ENCODE measurements around the gene MYO1D. TPM values are rescaled to one million over a fixed set of nuclear protein-coding genes. Genes with fewer than 3 reads are reported as not detected.
"Not testable (repeated sequence)": the region's sequence is repeated elsewhere in the genome, so short reads cannot be mapped to it uniquely, and the experiment has no call there.

Gene MYO1D
- total RNA-seq, 1 experiment from 2014 or later: 41.2 TPM

GRCh38 chr17:32731556-32732295 lies 145.2 kb downstream of the MYO1D start:
- DNase-seq (ENCODE audit: low read depth): no peak

GRCh38 chr17:32727681-32728080 lies 149.2 kb downstream of the MYO1D start:
- DNase-seq (ENCODE audit: low read depth): no peak

- DNase-seq (ENCODE audit: low read depth): no peak
These were observed 151.2 kb downstream of the MYO1D start for GRCh38 chr17:32725697-32726096.

DNA sequence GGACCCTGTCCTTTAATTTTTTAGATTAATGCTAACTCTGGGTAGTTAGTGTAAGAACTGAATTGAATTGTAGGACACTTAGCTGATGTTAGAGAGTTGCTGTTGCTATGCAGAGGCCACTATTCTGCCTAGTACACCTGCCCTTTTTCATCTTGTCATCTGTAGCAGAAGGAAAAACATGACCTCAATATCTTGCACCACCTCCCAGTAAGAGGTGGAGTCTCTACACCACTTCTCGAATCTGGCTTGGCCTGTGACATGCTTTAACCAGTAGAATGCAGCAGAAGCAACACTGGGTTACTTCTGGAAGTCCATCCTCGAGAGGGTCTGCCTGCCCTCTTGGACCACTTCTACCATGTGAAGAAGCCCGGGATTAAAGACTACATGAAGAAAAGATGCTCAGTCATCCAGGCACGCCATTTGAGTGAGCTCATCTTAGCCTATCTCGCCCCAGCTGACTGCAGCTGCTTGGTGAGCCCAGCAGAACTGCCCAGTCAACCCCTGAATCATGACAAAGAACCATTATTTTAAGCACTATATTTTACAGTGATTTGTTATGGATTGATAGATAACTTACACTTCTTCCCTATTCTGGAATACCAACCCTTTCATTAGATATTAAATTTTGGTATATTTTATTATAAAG lies 153.5 kb downstream of the MYO1D start:
- no peak for DNase-seq (ENCODE audit: low read depth)

DNA sequence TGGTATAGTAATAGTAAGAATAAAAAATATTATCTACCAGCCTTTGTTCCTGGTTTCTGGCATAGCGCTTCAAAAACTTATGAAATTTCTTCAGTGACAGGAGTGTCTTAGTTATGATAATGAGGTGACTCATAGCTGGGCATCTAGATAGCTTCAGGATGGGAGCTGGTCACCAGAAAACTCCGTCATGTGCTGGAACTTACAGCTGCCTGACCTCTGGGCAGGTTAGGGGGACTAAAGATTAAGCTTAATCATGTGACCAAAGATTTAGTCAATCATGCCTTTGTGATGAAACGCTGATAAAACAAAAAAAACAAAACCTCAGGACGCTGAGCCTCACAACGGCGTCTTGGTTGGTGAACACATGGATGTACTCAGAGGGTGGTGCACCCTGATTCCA lies 154.2 kb downstream of the MYO1D start:
- DNase-seq (ENCODE audit: low read depth): no peak

DNA sequence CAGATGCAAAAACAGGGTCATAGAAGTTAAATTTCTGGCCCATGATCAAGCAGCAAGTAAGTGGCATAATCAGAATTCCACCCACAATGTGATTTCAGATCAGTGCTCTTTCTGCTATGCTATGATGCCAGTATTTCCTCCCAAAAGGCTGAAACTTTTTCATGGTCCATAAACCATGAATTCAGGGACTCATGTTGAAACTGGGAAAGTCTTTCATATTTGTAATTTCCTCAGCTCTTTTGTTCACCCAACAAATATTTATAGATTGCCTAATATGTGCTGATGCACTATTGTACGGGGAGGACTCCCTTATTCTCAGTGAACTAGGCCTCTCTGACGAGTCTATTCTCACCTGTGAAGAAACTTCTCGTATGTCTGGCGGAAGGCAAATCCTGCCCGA lies 156.3 kb downstream of the MYO1D start:
- no peak for DNase-seq (ENCODE audit: low read depth)

DNA sequence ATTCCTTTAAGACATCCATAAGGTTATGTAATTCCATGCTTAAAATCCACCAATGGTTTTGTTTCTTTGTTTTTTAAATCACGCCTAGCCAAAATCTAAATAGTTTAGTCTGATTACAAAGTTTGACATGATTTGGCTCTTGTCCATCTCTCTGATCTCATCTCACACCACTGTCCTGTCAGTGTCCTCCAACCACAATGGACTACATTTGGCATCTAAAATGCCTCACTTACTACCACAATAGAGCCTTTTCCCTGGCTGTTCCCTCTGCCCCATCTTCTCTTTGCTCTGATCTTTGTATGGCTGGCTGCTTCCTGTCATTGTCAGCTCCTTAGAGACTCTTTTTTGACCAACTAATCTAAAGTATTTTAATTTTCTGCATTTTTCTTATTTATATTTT lies 157.2 kb downstream of the MYO1D start:
- no peak for DNase-seq (ENCODE audit: low read depth)

- not testable (repeated sequence) for DNase-seq (ENCODE audit: low read depth)
These were observed 162.0 kb downstream of the MYO1D start for GRCh38 chr17:32714922-32715321.

DNA sequence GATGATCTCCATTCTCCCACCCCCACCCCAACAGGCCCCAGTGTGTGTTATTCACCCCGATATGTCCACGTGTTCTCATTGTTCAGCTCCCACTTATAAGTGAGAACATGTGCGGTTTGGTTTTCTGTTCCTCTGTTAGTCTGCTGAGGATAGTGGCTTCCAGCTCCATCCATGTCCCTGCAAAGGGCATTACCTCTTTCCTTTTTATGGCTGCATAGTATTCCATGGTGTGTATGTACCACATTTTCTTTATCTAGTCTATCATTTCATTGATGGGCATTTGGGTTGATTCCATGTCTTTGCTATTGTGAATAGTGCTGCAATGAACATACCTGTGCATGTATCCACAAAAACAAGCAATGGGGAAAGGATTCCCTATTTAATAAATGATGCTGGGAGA lies 162.7 kb downstream of the MYO1D start:
- not testable (repeated sequence) for DNase-seq (ENCODE audit: low read depth)

GRCh38 chr17:32713081-32713480 lies 163.8 kb downstream of the MYO1D start:
- DNase-seq (ENCODE audit: low read depth): no peak

DNA sequence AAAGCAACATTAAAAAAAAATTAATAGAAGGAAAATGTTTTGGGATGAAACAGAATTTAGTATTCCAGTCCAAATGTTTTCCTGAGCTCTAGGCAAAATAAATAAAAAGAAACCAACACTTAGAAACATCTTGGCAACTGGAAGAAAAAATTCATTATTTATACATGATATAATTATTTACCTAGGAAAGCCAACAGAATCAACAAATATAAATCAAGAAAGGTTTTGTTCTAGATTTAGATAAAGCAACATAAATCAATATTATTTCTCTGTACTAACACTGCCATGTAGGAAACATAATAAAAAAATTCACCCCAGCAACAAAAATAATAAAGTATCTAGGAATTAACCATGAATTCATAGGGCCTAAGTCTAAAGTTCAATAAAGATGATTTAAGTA lies 167.4 kb downstream of the MYO1D start:
- no peak for DNase-seq (ENCODE audit: low read depth)

DNA sequence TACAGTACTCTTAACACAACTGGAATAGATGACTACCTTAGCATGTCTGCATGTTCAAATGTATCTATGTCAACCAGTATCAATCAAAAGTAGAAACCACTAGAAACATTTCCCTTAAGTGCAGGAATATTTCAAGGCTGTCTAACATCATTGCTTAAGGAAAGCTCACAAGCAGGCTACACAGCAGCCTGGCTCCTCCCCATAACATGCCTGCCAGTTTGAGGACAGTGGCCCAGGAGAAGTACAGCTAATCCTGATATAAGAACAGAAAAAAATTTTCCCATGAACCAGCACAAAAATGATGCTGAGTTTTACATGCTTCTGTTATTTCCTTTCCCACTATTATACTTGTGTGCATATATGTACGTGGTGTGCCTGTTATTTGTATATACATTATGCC lies 175.1 kb downstream of the MYO1D start:
- DNase-seq (ENCODE audit: low read depth): no peak

GRCh38 chr17:32699247-32699646 lies 177.7 kb downstream of the MYO1D start:
- no peak for DNase-seq (ENCODE audit: low read depth)

DNA sequence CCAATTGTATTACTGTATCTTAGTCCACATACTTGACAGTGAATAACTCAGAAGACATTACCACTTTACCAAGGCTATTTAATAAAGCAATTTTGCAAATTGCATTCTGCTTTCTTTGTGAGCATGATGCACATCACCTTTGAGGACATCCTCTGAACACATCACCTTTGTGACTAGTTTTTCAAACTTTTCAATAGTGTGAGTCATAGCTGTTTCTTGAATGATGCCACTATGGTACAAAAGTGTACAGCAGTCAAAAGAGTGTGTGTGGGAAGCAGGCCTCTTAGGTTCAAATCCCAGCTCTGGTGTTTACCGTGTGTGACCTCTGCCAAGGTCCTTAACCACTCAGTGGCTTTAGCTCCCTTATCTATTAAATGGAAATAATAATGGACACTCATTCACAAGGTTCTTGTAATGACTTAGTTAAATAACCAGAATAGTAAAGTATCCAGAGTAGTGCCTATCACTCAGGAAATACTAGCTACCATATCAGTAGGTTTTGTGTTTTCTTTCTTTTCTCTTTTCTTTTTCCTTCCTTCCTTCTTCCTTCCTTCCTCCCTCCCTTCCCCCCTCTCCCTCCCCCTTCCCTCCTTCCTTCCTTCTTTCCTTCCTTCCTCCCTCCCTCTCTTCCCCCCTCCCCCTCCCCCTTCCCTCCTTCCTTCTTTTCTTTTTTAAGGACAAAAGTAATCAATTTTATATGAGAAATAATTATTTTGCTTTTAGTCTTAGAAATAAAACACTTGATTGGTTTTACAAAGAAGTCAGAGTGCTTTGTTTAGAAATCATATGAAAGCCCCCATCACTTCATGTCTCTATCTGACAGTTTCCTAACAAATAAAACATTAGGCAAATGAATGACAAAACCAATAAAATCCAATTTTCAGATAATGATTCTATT lies 178.9 kb downstream of the MYO1D start:
- DNase-seq (ENCODE audit: low read depth): no peak

DNA sequence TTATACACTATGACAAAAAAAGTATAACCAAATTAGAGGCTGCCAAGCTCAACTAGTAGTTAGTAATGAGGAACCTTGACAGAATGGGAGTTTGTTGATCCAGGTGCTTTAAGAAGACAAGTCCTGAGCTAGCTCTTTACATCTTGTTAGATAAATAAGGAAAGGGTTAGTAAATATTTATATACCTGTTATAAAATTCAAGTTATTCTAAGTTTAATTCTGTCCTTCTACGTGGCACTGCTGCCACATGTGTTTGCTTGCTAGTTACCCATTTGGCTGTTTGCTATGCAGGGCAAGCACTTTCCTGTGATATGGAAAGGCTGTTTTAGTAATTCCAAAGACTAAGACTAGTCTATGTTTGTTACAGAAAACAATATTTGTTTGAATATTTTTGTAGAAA lies 180.5 kb downstream of the MYO1D start:
- DNase-seq (ENCODE audit: low read depth): no peak

DNA sequence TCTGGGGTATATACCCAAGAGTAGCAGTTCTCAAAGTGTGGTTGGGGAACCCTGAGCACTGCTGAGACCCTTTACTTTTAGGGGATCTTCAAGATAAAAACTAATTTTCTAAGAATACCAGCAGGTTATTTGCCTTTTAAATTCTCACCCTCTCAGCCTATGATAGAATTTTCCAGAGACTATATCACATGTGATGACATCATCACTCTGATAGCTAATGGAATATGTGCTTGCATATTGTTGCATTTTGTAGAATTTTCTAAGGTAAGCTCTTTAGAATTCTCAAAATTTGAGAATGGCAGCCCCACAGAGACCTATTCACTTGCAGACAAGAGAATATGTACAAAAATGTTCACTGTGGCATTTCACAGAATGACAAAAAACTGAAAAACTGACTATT lies 181.1 kb downstream of the MYO1D start:
- DNase-seq (ENCODE audit: low read depth): no peak

GRCh38 chr17:32693194-32693897 lies 183.6 kb downstream of the MYO1D start:
- DNase-seq (ENCODE audit: low read depth): no peak

- no peak for DNase-seq (ENCODE audit: low read depth)
These were observed 184.7 kb downstream of the MYO1D start for GRCh38 chr17:32692179-32692578.

GRCh38 chr17:32689348-32689747 lies 187.6 kb downstream of the MYO1D start:
- DNase-seq (ENCODE audit: low read depth): peak; percentile 50

GRCh38 chr17:32688221-32688620 lies 188.7 kb downstream of the MYO1D start:
- DNase-seq (ENCODE audit: low read depth): no peak

- no peak for DNase-seq (ENCODE audit: low read depth)
These were observed 192.6 kb downstream of the MYO1D start for GRCh38 chr17:32684087-32684958.

Data from RPMI7951 (cell line).